Lower lobe of right lung (tissue), 2 donors: ENCODE data around the gene KLHL14. TPM values are rescaled to one million over a fixed set of nuclear protein-coding genes. Genes with fewer than 3 reads are reported as not detected.
"Not testable (repeated sequence)": the region's sequence is repeated elsewhere in the genome, so short reads cannot be mapped to it uniquely, and the experiment has no call there.

Source experiments
- ATAC-seq, 2 donors: fragments of 200-7000 bp; cut with Tn5 transposase; one replicate each; pipeline ENCODE4 v1.9.1; 2020 to 2022; ENCODE audit warnings: mild to moderate bottlenecking in 2 of 2, moderate library complexity in 2 of 2
- DNase-seq: peaks from one replicate; pipeline ENCODE4 v3.0.0-alpha.2; 2020
- H3K27ac ChIP-seq: fragments of 200-600 bp; one replicate; pipeline ENCODE4 v1.8.0; 2022
- H3K27me3 ChIP-seq: fragments of 200-600 bp; one replicate; pipeline ENCODE4 v1.8.0; 2022; ENCODE audit warnings: low read depth
- H3K36me3 ChIP-seq: fragments of 200-600 bp; one replicate; pipeline ENCODE4 v1.8.0; 2022; ENCODE audit warnings: mild to moderate bottlenecking
- H3K4me1 ChIP-seq: fragments of 200-600 bp; one replicate; pipeline ENCODE4 v1.8.0; 2022
- H3K4me3 ChIP-seq: fragments of 200-600 bp; one replicate; pipeline ENCODE4 v1.8.0; 2022; ENCODE audit warnings: mild to moderate bottlenecking
- H3K9me3 ChIP-seq: fragments of 200-600 bp; one replicate; pipeline ENCODE4 v1.8.0; 2022
- intact Hi-C: fragments of 100-400 bp; cut with DNase I; formaldehyde crosslinking; loops from one replicate; pipeline ENCODE4 v1.11.0; 2022
- total RNA-seq: library from RNA; stranded (reverse); fragmentation: NEBNext Ultra II Directional; extraction: Animal tissue kit (Norgen Biotek cat#: 25700); gene quantifications from one replicate; pipeline ENCODE4 v1.2.1, GENCODE V29; 2021
- TF ChIP-seq, protein P1 (sequence below): fragments of 200-600 bp; IDR thresholded peaks from one replicate; pipeline ENCODE4 v1.8.0; 2022; ENCODE audit warnings: antibody characterized with exemption, mild to moderate bottlenecking
- donor health status: DM: no; HTN: yes; CAD: no; lungs with severe emphysema.

KLHL14 gene
- total RNA-seq, 1 donor from 2014 or later: 0.24 TPM

GRCh38 chr18:32798209-32798960, 25.6 kb upstream of the KLHL14 start:
- H3K27me3 ChIP-seq: no peaks in the 10 kb centered on the region
- peaks cover 10% of the 10 kb centered on the region for H3K9me3 ChIP-seq
- H3K36me3 ChIP-seq: no peaks in the 10 kb centered on the region
- intact Hi-C loops: no loop called here
- no peaks in the 10 kb centered on the region for H3K4me1 ChIP-seq
- H3K4me3 ChIP-seq: no peak overlapping the region
- TF ChIP-seq, protein P1, sequence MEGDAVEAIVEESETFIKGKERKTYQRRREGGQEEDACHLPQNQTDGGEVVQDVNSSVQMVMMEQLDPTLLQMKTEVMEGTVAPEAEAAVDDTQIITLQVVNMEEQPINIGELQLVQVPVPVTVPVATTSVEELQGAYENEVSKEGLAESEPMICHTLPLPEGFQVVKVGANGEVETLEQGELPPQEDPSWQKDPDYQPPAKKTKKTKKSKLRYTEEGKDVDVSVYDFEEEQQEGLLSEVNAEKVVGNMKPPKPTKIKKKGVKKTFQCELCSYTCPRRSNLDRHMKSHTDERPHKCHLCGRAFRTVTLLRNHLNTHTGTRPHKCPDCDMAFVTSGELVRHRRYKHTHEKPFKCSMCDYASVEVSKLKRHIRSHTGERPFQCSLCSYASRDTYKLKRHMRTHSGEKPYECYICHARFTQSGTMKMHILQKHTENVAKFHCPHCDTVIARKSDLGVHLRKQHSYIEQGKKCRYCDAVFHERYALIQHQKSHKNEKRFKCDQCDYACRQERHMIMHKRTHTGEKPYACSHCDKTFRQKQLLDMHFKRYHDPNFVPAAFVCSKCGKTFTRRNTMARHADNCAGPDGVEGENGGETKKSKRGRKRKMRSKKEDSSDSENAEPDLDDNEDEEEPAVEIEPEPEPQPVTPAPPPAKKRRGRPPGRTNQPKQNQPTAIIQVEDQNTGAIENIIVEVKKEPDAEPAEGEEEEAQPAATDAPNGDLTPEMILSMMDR: no peak
- H3K27ac ChIP-seq: no peak overlapping the region
- ATAC-seq (no peak), DNase-seq (no peak)

- H3K9me3 ChIP-seq, DNase-seq, ATAC-seq, H3K36me3 ChIP-seq, H3K27ac ChIP-seq, H3K4me1 ChIP-seq, H3K4me3 ChIP-seq, H3K27me3 ChIP-seq, intact Hi-C loops: not testable (repeated sequence)
Observed at GRCh38 chr18:32794667-32795066, 21.8 kb upstream of the KLHL14 start.

DNA sequence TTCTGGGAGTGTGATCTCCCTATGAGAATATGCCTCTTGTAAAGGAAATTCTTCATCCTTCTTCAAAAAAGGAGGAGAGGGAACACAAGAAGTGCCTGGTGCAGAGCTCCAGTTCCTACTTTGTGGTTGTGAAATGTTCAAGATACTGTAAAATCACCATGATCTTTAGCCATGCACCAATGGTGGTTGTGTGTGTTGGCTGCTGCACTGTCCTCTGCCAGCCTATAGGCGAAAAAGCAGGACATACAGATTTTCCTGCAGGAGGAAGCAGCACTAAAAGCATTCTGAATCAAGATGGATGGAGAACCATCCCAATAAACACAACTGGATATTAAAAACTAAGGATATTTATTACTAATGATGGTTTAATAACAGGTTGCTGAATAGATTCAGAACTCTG, 6.2 kb upstream of the KLHL14 start:
- Histone ChIP-seq H3K36me3 (no peaks in the 10 kb centered on the region), H3K27ac (no peak overlapping the region), H3K9me3 (peaks cover 3% of the 10 kb centered on the region), H3K4me1 (no peaks in the 10 kb centered on the region), H3K4me3 (no peak overlapping the region), H3K27me3 (no peaks in the 10 kb centered on the region)
- ATAC-seq (no peak), DNase-seq (no peak)
- intact Hi-C loops: no loop called here
- TF ChIP-seq, protein P1: no peak

DNA sequence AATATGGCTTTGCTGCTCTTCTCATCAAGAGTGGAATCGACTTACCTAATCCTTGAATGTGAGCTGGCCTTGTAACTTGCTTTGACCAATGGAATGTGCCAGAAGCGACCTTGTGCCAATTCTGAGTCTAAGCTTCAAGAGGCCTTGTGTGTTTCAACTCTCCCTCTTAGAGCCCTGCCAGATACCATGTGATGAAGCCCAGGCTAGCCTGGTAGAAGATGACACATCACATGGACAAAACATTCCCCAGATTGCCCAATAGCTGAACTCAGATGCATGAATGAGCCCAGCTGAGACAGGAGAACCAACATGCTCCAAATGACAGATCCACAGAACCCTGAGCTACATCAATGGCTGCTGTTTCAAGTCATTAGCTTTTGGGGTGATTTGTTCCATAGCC, 4.2 kb upstream of the KLHL14 start:
- no peak for ATAC-seq
- no peak for DNase-seq
- Histone ChIP-seq H3K4me1 (no peaks in the 10 kb centered on the region), H3K27me3 (no peaks in the 10 kb centered on the region), H3K36me3 (no peaks in the 10 kb centered on the region), H3K4me3 (no peak overlapping the region), H3K9me3 (peaks cover 3% of the 10 kb centered on the region), H3K27ac (no peak overlapping the region)
- TF ChIP-seq, protein P1: no peak
- intact Hi-C loops: no loop called here

DNA sequence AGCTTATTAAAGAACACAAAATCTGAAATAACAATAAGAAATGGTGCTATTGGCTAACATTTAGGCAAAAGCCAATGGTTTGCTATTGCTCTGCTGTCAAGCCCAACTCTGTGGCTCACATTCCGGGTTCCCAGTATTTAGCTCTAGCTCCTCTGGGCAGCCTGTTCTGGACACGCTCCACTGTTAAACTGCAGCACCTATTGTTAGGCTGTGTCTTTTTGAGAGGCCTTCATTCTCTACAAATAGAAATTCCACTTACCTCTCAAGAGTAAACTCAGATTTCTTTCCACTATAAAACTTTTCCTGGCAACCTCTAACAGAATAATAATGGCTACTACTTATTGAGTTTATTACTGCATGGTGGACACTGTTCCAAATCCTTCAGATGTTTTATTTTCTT, 3.7 kb upstream of the KLHL14 start:
- no peak for ATAC-seq
- Histone ChIP-seq H3K36me3 (no peaks in the 10 kb centered on the region), H3K27ac (no peak overlapping the region), H3K9me3 (peaks cover 3% of the 10 kb centered on the region), H3K4me1 (no peaks in the 10 kb centered on the region), H3K27me3 (peaks cover 3% of the 10 kb centered on the region), H3K4me3 (no peak overlapping the region)
- no peak for DNase-seq
- intact Hi-C loops: no loop called here
- TF ChIP-seq, protein P1: no peak

GRCh38 chr18:32775628-32776027, 2.8 kb upstream of the KLHL14 start:
- H3K27ac ChIP-seq: no peak overlapping the region
- H3K36me3 ChIP-seq: no peaks in the 10 kb centered on the region
- H3K4me3 ChIP-seq: no peak overlapping the region
- intact Hi-C loops: no loop called here
- TF ChIP-seq, protein P1: no peak
- DNase-seq: no peak
- peaks cover 5% of the 10 kb centered on the region for H3K4me1 ChIP-seq
- no peak for ATAC-seq
- H3K27me3 ChIP-seq: peaks cover 12% of the 10 kb centered on the region
- peaks cover 3% of the 10 kb centered on the region for H3K9me3 ChIP-seq
